Cardiac muscle cell (in vitro differentiated cells and primary cell): ENCODE measurements around the gene ADCY10. TPM values are rescaled to one million over a fixed set of nuclear protein-coding genes. Genes with fewer than 3 reads are reported as not detected.

Source experiments
- DNase-seq, 2 donors: peaks; one replicate each; pipeline versions ENCODE4 v3.0.0 to v3.0.0-alpha.2; 2010 to 2017; ENCODE audit warnings: low read depth in 1 of 2, low spot score in 1 of 2
- H3K27ac ChIP-seq: fragments of 200-600 bp; sonication (generic); 2 replicates; pipeline ENCODE4 v1.5.1; 2016
- H3K27me3 ChIP-seq: fragments of 200-600 bp; sonication (generic); 2 replicates; pipeline ENCODE4 v1.6.0; 2016; ENCODE audit warnings: control low read depth
- H3K36me3 ChIP-seq: fragments of 200-600 bp; sonication (generic); 2 replicates; pipeline ENCODE4 v1.5.1; 2016; ENCODE audit warnings: control low read depth
- H3K4me1 ChIP-seq: fragments of 200-600 bp; sonication (generic); 2 replicates; pipeline ENCODE4 v1.8.1; 2017; ENCODE audit warnings: low read depth, mild to moderate bottlenecking, mixed run types
- H3K4me3 ChIP-seq: fragments of 200-600 bp; sonication (generic); 2 replicates; pipeline ENCODE4 v1.5.1; 2016; ENCODE audit warnings: mild to moderate bottlenecking
- H3K9me3 ChIP-seq: fragments of 200-600 bp; sonication (generic); 2 replicates; pipeline ENCODE4 v1.5.1; 2017; ENCODE audit warnings: low read depth, mild to moderate bottlenecking, control low read depth
- polyA plus RNA-seq: library from polyadenylated mRNA; unstranded; fragments of >200 nt; fragmentation: Nextera tagmentation; extraction: Ambion mirVana; gene quantifications from 2 replicates; pipeline ENCODE4 v1.2.1, GENCODE V29; 2016
- total RNA-seq: library from RNA; depleted of rRNA; stranded (reverse); fragments of >200 nt; gene quantifications from 2 replicates; pipeline ENCODE4 v1.2.3, GENCODE V29; 2016
- TF ChIP-seq, protein P1 (sequence below): IDR thresholded peaks from 2 replicates; pipeline ENCODE4 v1.5.1; 2012; ENCODE audit warnings: low read depth, mild to moderate bottlenecking, low read length

ADCY10 gene
- total and polyA plus RNA-seq, 2 experiments from 2014 or later = 0.69 to 0.82 TPM

- H3K4me3 ChIP-seq = no peak overlapping the region
- TF ChIP-seq, protein P1, sequence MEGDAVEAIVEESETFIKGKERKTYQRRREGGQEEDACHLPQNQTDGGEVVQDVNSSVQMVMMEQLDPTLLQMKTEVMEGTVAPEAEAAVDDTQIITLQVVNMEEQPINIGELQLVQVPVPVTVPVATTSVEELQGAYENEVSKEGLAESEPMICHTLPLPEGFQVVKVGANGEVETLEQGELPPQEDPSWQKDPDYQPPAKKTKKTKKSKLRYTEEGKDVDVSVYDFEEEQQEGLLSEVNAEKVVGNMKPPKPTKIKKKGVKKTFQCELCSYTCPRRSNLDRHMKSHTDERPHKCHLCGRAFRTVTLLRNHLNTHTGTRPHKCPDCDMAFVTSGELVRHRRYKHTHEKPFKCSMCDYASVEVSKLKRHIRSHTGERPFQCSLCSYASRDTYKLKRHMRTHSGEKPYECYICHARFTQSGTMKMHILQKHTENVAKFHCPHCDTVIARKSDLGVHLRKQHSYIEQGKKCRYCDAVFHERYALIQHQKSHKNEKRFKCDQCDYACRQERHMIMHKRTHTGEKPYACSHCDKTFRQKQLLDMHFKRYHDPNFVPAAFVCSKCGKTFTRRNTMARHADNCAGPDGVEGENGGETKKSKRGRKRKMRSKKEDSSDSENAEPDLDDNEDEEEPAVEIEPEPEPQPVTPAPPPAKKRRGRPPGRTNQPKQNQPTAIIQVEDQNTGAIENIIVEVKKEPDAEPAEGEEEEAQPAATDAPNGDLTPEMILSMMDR = no peak
- H3K27ac ChIP-seq = no peak overlapping the region
- H3K9me3 ChIP-seq = no peaks in the 10 kb centered on the region
- H3K36me3 ChIP-seq = peaks cover 6% of the 10 kb centered on the region
- no peak for DNase-seq
- no peaks in the 10 kb centered on the region for H3K27me3 ChIP-seq
- no peaks in the 10 kb centered on the region for H3K4me1 ChIP-seq
Measured at GRCh38 chr1:167789501-167789900, 124.4 kb downstream of the ADCY10 start.

DNA sequence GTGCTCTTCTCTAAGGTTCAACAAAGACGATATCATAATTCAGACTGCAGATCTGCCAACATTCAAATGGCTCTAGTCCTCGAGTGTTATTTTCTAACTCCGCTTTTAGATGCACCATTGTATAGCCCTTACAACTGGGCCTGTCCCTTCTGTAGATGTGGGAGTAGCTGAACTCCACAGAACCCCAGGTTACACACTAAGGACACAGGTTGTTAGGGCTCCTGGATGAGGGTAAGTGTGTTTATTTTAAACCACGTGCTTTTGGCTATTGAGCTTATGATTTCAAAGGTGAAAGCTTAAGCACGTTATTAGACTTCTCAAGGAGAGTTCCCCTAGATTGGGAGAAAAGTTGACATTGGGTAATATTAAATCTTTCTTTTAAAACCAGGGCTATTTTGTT is 127.4 kb downstream of the ADCY10 start:
- Histone ChIP-seq H3K27me3 (no peaks in the 10 kb centered on the region), H3K27ac (no peak overlapping the region), H3K9me3 (no peaks in the 10 kb centered on the region), H3K4me3 (no peak overlapping the region), H3K36me3 (peaks cover 12% of the 10 kb centered on the region), H3K4me1 (no peaks in the 10 kb centered on the region)
- TF ChIP-seq, protein P1 = no peak
- no peak for DNase-seq

DNA sequence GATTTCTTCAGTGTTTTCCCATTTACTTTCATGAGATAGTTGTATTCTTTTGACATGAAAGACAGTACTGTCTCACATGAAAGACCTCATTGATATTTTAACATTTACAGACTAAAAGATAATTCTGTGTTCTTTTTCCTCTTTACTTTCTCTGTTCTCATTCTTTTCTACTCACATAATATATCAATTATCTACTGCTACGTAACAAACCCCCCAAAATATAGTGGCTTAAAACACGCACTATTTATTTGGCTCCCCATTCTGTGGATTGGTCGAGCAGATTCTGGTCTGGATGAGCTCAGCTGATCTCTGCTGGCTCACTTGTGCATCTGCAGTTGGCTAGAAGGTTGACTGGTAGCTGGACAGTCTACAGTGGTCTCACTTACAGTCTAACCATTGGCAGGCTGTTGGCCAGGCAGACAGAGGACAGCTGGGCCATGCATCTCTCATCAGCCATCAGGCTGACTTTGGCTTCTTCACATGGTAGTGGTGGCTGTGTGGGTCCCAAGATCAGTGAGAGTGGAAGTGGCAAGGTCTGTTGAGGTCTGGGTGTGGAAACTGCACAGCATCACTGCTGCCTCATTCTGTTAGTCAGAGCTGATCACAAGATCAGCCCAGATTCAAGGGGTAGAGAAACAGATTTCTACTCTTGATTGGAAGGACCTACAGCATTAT is 128.9 kb downstream of the ADCY10 start:
- Histone ChIP-seq H3K36me3 (peaks cover 16% of the 10 kb centered on the region), H3K4me1 (no peaks in the 10 kb centered on the region), H3K27me3 (no peaks in the 10 kb centered on the region), H3K9me3 (no peaks in the 10 kb centered on the region), H3K27ac (no peak overlapping the region), H3K4me3 (no peak overlapping the region)
- TF ChIP-seq, protein P1 = no peak
- no peak for DNase-seq

DNA sequence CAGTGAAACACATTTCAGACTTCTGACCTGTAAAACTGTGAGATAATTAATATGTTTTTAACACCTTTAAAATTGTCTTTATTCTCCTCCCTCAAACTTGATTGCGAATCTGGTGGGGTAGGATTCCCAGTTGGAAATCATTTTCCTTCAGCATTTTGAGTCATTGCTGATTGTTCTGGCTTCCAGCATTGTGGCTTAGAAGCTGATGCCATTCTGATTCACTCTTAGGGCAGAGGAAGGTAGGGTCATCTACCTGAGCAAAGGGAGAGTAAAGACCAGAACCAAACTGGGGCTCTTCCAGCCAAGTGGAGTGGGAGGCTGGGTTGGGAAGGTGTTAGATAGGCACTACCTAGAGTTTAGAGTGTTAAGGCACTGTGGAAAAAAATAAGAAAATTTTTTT is 131.0 kb downstream of the ADCY10 start:
- Histone ChIP-seq H3K27me3 (no peaks in the 10 kb centered on the region), H3K27ac (no peak overlapping the region), H3K9me3 (no peaks in the 10 kb centered on the region), H3K4me3 (no peak overlapping the region), H3K4me1 (no peaks in the 10 kb centered on the region), H3K36me3 (peaks cover 14% of the 10 kb centered on the region)
- no peak for DNase-seq
- TF ChIP-seq, protein P1 = no peak

GRCh38 chr1:167781558-167781957 is 132.4 kb downstream of the ADCY10 start:
- TF ChIP-seq, protein P1 = no peak
- H3K4me3 ChIP-seq = no peak overlapping the region
- H3K27ac ChIP-seq = no peak overlapping the region
- H3K4me1 ChIP-seq = no peaks in the 10 kb centered on the region
- H3K9me3 ChIP-seq = no peaks in the 10 kb centered on the region
- no peaks in the 10 kb centered on the region for H3K27me3 ChIP-seq
- no peak for DNase-seq
- H3K36me3 ChIP-seq = peaks cover 18% of the 10 kb centered on the region

DNA sequence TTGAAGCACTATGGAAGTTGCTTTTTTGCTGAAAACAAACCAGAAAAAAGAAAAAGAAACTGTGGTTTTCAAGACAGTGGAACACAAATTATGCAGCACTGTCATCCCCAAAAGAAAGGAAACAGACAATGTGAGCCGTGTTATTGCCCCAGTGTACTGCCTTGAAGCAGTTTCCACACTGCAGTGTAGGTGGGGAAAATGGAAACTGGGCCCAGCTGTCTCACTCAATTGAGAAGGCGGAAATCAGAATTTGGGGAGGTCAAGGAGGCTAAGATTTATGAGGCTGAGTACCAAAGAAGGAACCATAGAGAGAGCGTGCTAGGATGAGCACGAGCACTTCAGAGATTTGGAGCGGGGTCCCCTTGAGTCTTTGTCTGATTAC is 136.7 kb downstream of the ADCY10 start:
- Histone ChIP-seq H3K27me3 (no peaks in the 10 kb centered on the region), H3K4me3 (no peak overlapping the region), H3K27ac (no peak overlapping the region), H3K4me1 (no peaks in the 10 kb centered on the region), H3K36me3 (peaks cover 28% of the 10 kb centered on the region), H3K9me3 (no peaks in the 10 kb centered on the region)
- TF ChIP-seq, protein P1 = no peak
- no peak for DNase-seq
